GM12892 (cell line): Measurements from ENCODE around the gene DENND2D.

Source experiments
- POLR2A ChIP-seq: IDR thresholded peaks from 2 replicates; pipeline ENCODE4 v1.6.1; 2011; ENCODE audit warnings: low read depth, low read length, control low read depth
- POLR2AphosphoS5 ChIP-seq: IDR thresholded peaks from 2 replicates; pipeline ENCODE4 v1.6.1; 2011; ENCODE audit warnings: low read depth, low read length, control low read depth
- TAF1 ChIP-seq: IDR thresholded peaks from 2 replicates; pipeline ENCODE4 v1.6.1; 2011; ENCODE audit warnings: low read depth, mild to moderate bottlenecking, control low read depth, low read length, borderline replicate concordance

DNA sequence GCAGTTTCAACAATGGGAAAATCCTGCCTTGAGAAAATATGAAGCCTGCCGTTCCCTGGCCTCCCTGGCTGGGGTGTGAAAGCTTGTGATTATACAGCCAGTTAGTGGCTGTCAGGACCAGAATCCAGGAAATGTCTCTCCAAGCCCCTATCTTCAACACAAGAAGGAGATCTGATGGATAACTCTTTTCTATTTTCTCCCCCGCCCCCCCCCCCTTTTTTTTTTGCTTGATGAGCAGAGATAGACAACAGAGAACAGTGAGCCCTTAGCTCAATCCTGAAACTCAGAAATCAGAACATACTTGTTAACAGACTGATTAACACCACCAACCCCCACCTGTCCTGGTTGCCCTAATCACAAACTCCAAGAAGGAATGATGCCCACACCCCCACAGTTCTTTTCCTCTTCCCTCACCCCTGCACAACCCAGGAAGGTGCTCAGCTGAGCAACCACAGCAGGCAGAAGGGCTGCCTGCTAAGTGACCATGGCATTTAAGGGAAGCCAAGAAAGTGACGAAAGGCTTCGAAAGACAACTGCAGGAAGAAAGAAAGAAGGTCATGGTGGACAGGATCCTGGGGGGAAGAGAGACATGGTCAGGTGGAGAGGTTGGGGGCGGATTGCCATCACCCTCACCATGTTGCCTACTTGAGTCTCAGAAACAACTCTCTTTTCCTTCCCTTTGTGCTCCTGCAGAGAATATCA, 12.3 kb upstream of the DENND2D start:
- TF ChIP-seq POLR2A: no peak
- no peak for TF ChIP-seq TAF1
- no peak for TF ChIP-seq POLR2AphosphoS5
